ENCODE data around the gene NUDT2. TPM values are rescaled to one million over a fixed set of nuclear protein-coding genes. Genes with fewer than 3 reads are reported as not detected.

NUDT2 gene
- total RNA-seq, 1 donor from 2014 or later: 14.5 TPM

- no peak for DNase-seq (ENCODE audit: low read depth)
Observed at GRCh38 chr9:34385561-34386230, 56.3 kb downstream of the NUDT2 start.

- DNase-seq (ENCODE audit: low read depth): no peak
Observed at GRCh38 chr9:34386656-34387055, 57.3 kb downstream of the NUDT2 start.

- DNase-seq (ENCODE audit: low read depth): no peak
Observed at GRCh38 chr9:34387239-34387638, 57.9 kb downstream of the NUDT2 start.

GRCh38 chr9:34392511-34392910, 63.1 kb downstream of the NUDT2 start:
- no peak for DNase-seq (ENCODE audit: low read depth)

Other genes starting within 250 kb of the NUDT2 start
- 30.9 and 45.2 TPM in 2 replicates for gene DCAF12, start 202.9 kb upstream of the NUDT2 start, total RNA-seq
- 48.6 and 83.0 TPM in 2 replicates for gene UBAP1, start 150.5 kb upstream of the NUDT2 start, total RNA-seq
- 1.9 and 3.5 TPM in 2 replicates for gene KIF24, start 301 bp upstream of the NUDT2 start, total RNA-seq
- gene MYORG, start 47.3 kb downstream of the NUDT2 start, total RNA-seq: 4.0 and 12.3 TPM in 2 replicates
- 11.6 and 17.2 TPM in 2 replicates for gene FAM219A, start 129.0 kb downstream of the NUDT2 start, total RNA-seq
- 0.99 TPM in 1 of 2 replicates, not detected in the other for gene DNAI1, start 129.2 kb downstream of the NUDT2 start, total RNA-seq
- 0.30 TPM in 1 of 2 replicates, not detected in the other for gene ENHO, start 193.4 kb downstream of the NUDT2 start, total RNA-seq